Measurements from ENCODE around the gene SMG6. TPM values are rescaled to one million over a fixed set of nuclear protein-coding genes. Genes with fewer than 3 reads are reported as not detected.

Gene SMG6
- total and polyA plus RNA-seq, 2 experiments from 2014 or later = 23.0 to 50.8 TPM

GRCh38 chr17:2136241-2136640 is 167.3 kb downstream of the SMG6 start:
- Histone ChIP-seq H3K27ac (no peak overlapping the region), H3K36me3 (no peaks in the 10 kb centered on the region), H3K4me3 (no peak overlapping the region), H3K27me3 (no peaks in the 10 kb centered on the region), H3K9me3 (ENCODE audit: low read depth) (no peaks in the 10 kb centered on the region), H3K4me1 (ENCODE audit: low read depth) (peaks cover 18% of the 10 kb centered on the region)
- DNase-seq (ENCODE audit: low read depth in 1 of 2, low spot score in 1 of 2) = no peak
- TF ChIP-seq CTCF (IDR thresholded peaks at IDR 0.05; ENCODE audit: low read depth, low read length) = no peak

GRCh38 chr17:2128011-2128410 is 175.6 kb downstream of the SMG6 start:
- no peak overlapping the region for H3K4me3 ChIP-seq
- no peak for DNase-seq (ENCODE audit: low read depth in 1 of 2, low spot score in 1 of 2)
- H3K36me3 ChIP-seq = no peaks in the 10 kb centered on the region
- no peak for TF ChIP-seq CTCF (IDR thresholded peaks at IDR 0.05; ENCODE audit: low read depth, low read length)
- no peaks in the 10 kb centered on the region for H3K27me3 ChIP-seq
- H3K9me3 ChIP-seq (ENCODE audit: low read depth) = no peaks in the 10 kb centered on the region
- peaks cover 8% of the 10 kb centered on the region for H3K4me1 ChIP-seq (ENCODE audit: low read depth)
- H3K27ac ChIP-seq = no peak overlapping the region

GRCh38 chr17:2125013-2125535 is 178.5 kb downstream of the SMG6 start:
- peak in 1 of 2 donors; percentile 69 for DNase-seq (ENCODE audit: low read depth in 1 of 2, low spot score in 1 of 2)
- no peak overlapping the region for H3K4me3 ChIP-seq

GRCh38 chr17:2124391-2124790 is 179.2 kb downstream of the SMG6 start:
- Histone ChIP-seq H3K27me3 (no peaks in the 10 kb centered on the region), H3K4me3 (no peak overlapping the region), H3K36me3 (no peaks in the 10 kb centered on the region), H3K9me3 (ENCODE audit: low read depth) (no peaks in the 10 kb centered on the region), H3K27ac (peak overlapping the region; percentile 72), H3K4me1 (ENCODE audit: low read depth) (peaks cover 8% of the 10 kb centered on the region)
- no peak for DNase-seq (ENCODE audit: low read depth in 1 of 2, low spot score in 1 of 2)
- TF ChIP-seq CTCF (IDR thresholded peaks at IDR 0.05; ENCODE audit: low read depth, low read length) = no peak

More at GRCh38 chr17:2125013-2125535, 178.5 kb downstream of the SMG6 start:
- Histone ChIP-seq H3K27ac (no peak overlapping the region), H3K27me3 (no peaks in the 10 kb centered on the region), H3K4me1 (ENCODE audit: low read depth) (peaks cover 8% of the 10 kb centered on the region), H3K9me3 (ENCODE audit: low read depth) (no peaks in the 10 kb centered on the region), H3K36me3 (no peaks in the 10 kb centered on the region)
- no peak for TF ChIP-seq CTCF (IDR thresholded peaks at IDR 0.05; ENCODE audit: low read depth, low read length)

GRCh38 chr17:2123375-2124251 is 180.0 kb downstream of the SMG6 start:
- no peak overlapping the region for H3K4me3 ChIP-seq
- H3K27me3 ChIP-seq = no peaks in the 10 kb centered on the region
- peak in 1 of 2 donors; percentile 48 for DNase-seq (ENCODE audit: low read depth in 1 of 2, low spot score in 1 of 2)
- no peaks in the 10 kb centered on the region for H3K9me3 ChIP-seq (ENCODE audit: low read depth)
- peaks cover 8% of the 10 kb centered on the region for H3K4me1 ChIP-seq (ENCODE audit: low read depth)
- no peaks in the 10 kb centered on the region for H3K36me3 ChIP-seq
- peak; percentile 3 for TF ChIP-seq CTCF (IDR thresholded peaks at IDR 0.05; ENCODE audit: low read depth, low read length)
- peak overlapping the region; percentile 72 for H3K27ac ChIP-seq

All from cardiac muscle cell (in vitro differentiated cells and primary cell).